Neural cell (in vitro differentiated cells): ENCODE data around the gene ATG4A. TPM values are rescaled to one million over a fixed set of nuclear protein-coding genes. Genes with fewer than 3 reads are reported as not detected.

ENCODE experiments used
- H2AFZ ChIP-seq: fragments of 200-600, 300-800 bp; sonication (generic), shearing (Covaris generic); 2 replicates; pipeline ENCODE4 v1.6.0; 2014; ENCODE audit warnings: low read depth, mild to moderate bottlenecking, antibody characterized with exemption, low read length, moderate library complexity
- H3F3A ChIP-seq: fragments of 200-600 bp; shearing (Covaris generic); 2 replicates; pipeline ENCODE4 v1.6.1; 2016; ENCODE audit warnings: mild to moderate bottlenecking, moderate library complexity, mixed read lengths, antibody characterized with exemption, low read length; ENCODE audit not compliant: insufficient read depth, poor library complexity, severe bottlenecking
- H3K27ac ChIP-seq: fragments of 200-600, 300-800 bp; sonication (generic), shearing (Covaris generic); 2 replicates; pipeline ENCODE4 v1.5.1; 2014; ENCODE audit warnings: mild to moderate bottlenecking, low read length, moderate library complexity
- H3K27me3 ChIP-seq: fragments of 300-800, 200-600 bp; sonication (generic), shearing (Covaris generic); 2 replicates; pipeline ENCODE4 v1.6.0; 2014; ENCODE audit warnings: mild to moderate bottlenecking, low read depth, low read length, moderate library complexity; ENCODE audit not compliant: insufficient read depth
- H3K36me3 ChIP-seq: fragments of 300-800, 200-600 bp; sonication (generic), shearing (Covaris generic); 2 replicates; pipeline ENCODE4 v1.5.1; 2014; ENCODE audit warnings: mild to moderate bottlenecking, antibody characterized with exemption, low read length, moderate library complexity; ENCODE audit not compliant: insufficient read depth
- H3K4me2 ChIP-seq: fragments of 300-800, 200-600 bp; sonication (generic), shearing (Covaris generic); 2 replicates; pipeline ENCODE4 v1.6.0; 2014; ENCODE audit warnings: mild to moderate bottlenecking, low read length
- H3K4me3 ChIP-seq: fragments of 300-800, 200-600 bp; sonication (generic), shearing (Covaris generic); 2 replicates; pipeline ENCODE4 v1.5.1; 2014; ENCODE audit warnings: mild to moderate bottlenecking, low read length, moderate library complexity
- H3K79me2 ChIP-seq: fragments of 200-600 bp; shearing (Covaris generic); replicated peaks from 2 replicates; pipeline ENCODE4 v1.6.0; 2014; ENCODE audit warnings: mild to moderate bottlenecking, low read length, moderate library complexity; ENCODE audit not compliant: insufficient read depth
- H3K9ac ChIP-seq: fragments of 300-800, 200-600 bp; sonication (generic), shearing (Covaris generic); 2 replicates; pipeline ENCODE4 v1.6.1; 2016; ENCODE audit warnings: mild to moderate bottlenecking, low read length, mixed read lengths
- H3K9me2 ChIP-seq: fragments of 200-600 bp; shearing (Covaris generic); 2 replicates; pipeline ENCODE4 v1.6.1; 2016; ENCODE audit warnings: mild to moderate bottlenecking, low read length, mixed read lengths; ENCODE audit not compliant: insufficient read depth
- H3K9me3 ChIP-seq: fragments of 200-600, 300-800 bp; sonication (generic), shearing (Covaris generic); 2 replicates; pipeline ENCODE4 v1.6.1; 2016; ENCODE audit warnings: mild to moderate bottlenecking, mixed run types, low read length, moderate library complexity, mixed read lengths
- H4K20me1 ChIP-seq: fragments of 200-600 bp; shearing (Covaris generic); 2 replicates; pipeline ENCODE4 v1.6.1; 2016; ENCODE audit warnings: mild to moderate bottlenecking, mixed run types; ENCODE audit not compliant: insufficient read depth
- CTCF ChIP-seq: fragments of 450-650 bp; IDR thresholded peaks from 2 replicates; pipeline ENCODE4 v1.5.1; 2014; ENCODE audit warnings: antibody characterized with exemption, mild to moderate bottlenecking, moderate library complexity; ENCODE audit not compliant: poor library complexity, severe bottlenecking
- EP300 ChIP-seq: fragments of 450-650 bp; conservative IDR thresholded peaks from 2 replicates; pipeline ENCODE4 v1.6.1; 2014; ENCODE audit warnings: antibody characterized with exemption, mild to moderate bottlenecking, moderate library complexity; ENCODE audit not compliant: poor library complexity, severe bottlenecking
- EZH2 ChIP-seq: fragments of 200-600, 300-800 bp; shearing (Covaris generic), sonication (generic); IDR thresholded peaks from 2 replicates; pipeline ENCODE4 v1.6.1; 2014; ENCODE audit warnings: antibody characterized with exemption, low read length, borderline replicate concordance, mild to moderate bottlenecking; ENCODE audit not compliant: insufficient read depth, poor library complexity, severe bottlenecking
- MXI1 ChIP-seq: fragments of 450-650 bp; conservative IDR thresholded peaks from 2 replicates; pipeline ENCODE4 v1.6.1; 2014; ENCODE audit warnings: antibody characterized with exemption, mild to moderate bottlenecking; ENCODE audit not compliant: poor library complexity, severe bottlenecking
- POLR2AphosphoS5 ChIP-seq: IDR thresholded peaks from 2 replicates; pipeline ENCODE4 v1.6.1; 2012
- RAD21 ChIP-seq: fragments of 450-650 bp; conservative IDR thresholded peaks from 2 replicates; pipeline ENCODE4 v1.6.1; 2014; ENCODE audit warnings: antibody characterized with exemption, mild to moderate bottlenecking, moderate library complexity
- REST ChIP-seq: IDR thresholded peaks from 2 replicates; pipeline ENCODE4 v1.6.1; 2012; ENCODE audit warnings: borderline replicate concordance
- SMC3 ChIP-seq: fragments of 450-650 bp; conservative IDR thresholded peaks from 2 replicates; pipeline ENCODE4 v1.6.1; 2014; ENCODE audit warnings: antibody characterized with exemption, mild to moderate bottlenecking, moderate library complexity; ENCODE audit not compliant: poor library complexity
- TAF1 ChIP-seq: IDR thresholded peaks from 2 replicates; pipeline ENCODE4 v1.6.1; 2012; ENCODE audit warnings: low read depth
- polyA plus RNA-seq: library from polyadenylated mRNA; depleted of rRNA; stranded (reverse); fragments of >200 nt; gene quantifications from 2 replicates; pipeline ENCODE4 v1.2.3, GENCODE V29; 2014

Gene ATG4A
- polyA plus RNA-seq, 1 donor from 2014 or later: 20.4 TPM

- no peaks in the 10 kb centered on the region for H3F3A ChIP-seq
- TF ChIP-seq REST (no peak), EZH2 (no peak), POLR2AphosphoS5 (no peak), SMC3 (no peak), CTCF (no peak), TAF1 (no peak), RAD21 (no peak), MXI1 (no peak), EP300 (no peak)
These were observed 70.7 kb downstream of the ATG4A start for GRCh38 chrX:108162265-108162664.

GRCh38 chrX:108163333-108164082 is 71.9 kb downstream of the ATG4A start:
- no peak overlapping the region for H2AFZ ChIP-seq
- no peaks in the 10 kb centered on the region for H3K36me3 ChIP-seq
- TF ChIP-seq EZH2 (no peak), MXI1 (no peak), SMC3 (no peak), POLR2AphosphoS5 (no peak), REST (no peak), CTCF (no peak), TAF1 (no peak), RAD21 (no peak), EP300 (no peak)
- H3K9ac ChIP-seq: no peak overlapping the region
- H3K4me3 ChIP-seq: no peak overlapping the region
- H3K79me2 ChIP-seq: no peaks in the 10 kb centered on the region
- no peaks in the 10 kb centered on the region for H3K9me3 ChIP-seq
- no peak overlapping the region for H3K4me2 ChIP-seq
- no peak overlapping the region for H3K27ac ChIP-seq
- no peaks in the 10 kb centered on the region for H4K20me1 ChIP-seq
- H3K27me3 ChIP-seq: no peaks in the 10 kb centered on the region
- no peaks in the 10 kb centered on the region for H3K9me2 ChIP-seq
- no peaks in the 10 kb centered on the region for H3F3A ChIP-seq

More at GRCh38 chrX:108162265-108162664, 70.7 kb downstream of the ATG4A start:
- Histone ChIP-seq H3K27me3 (no peaks in the 10 kb centered on the region), H3K4me3 (no peak overlapping the region), H3K79me2 (no peaks in the 10 kb centered on the region), H3K36me3 (no peaks in the 10 kb centered on the region), H3K4me2 (no peak overlapping the region), H4K20me1 (no peaks in the 10 kb centered on the region), H3K27ac (no peak overlapping the region), H2AFZ (no peak overlapping the region), H3K9me3 (no peaks in the 10 kb centered on the region), H3K9me2 (no peaks in the 10 kb centered on the region), H3K9ac (no peak overlapping the region)
